NCI-H2171 treated with DMSO at 0.1 percent for 48 hours (cell line): ENCODE results near the gene GPBP1L1.
"Not testable (repeated sequence)": the region's sequence is repeated elsewhere in the genome, so short reads cannot be mapped to it uniquely, and the experiment has no call there.

Experiments used
- DNase-seq: peaks from one replicate; lab custom pipeline; 2025; lab: John Stamatoyannopoulos, UW

GPBP1L1 gene

DNA sequence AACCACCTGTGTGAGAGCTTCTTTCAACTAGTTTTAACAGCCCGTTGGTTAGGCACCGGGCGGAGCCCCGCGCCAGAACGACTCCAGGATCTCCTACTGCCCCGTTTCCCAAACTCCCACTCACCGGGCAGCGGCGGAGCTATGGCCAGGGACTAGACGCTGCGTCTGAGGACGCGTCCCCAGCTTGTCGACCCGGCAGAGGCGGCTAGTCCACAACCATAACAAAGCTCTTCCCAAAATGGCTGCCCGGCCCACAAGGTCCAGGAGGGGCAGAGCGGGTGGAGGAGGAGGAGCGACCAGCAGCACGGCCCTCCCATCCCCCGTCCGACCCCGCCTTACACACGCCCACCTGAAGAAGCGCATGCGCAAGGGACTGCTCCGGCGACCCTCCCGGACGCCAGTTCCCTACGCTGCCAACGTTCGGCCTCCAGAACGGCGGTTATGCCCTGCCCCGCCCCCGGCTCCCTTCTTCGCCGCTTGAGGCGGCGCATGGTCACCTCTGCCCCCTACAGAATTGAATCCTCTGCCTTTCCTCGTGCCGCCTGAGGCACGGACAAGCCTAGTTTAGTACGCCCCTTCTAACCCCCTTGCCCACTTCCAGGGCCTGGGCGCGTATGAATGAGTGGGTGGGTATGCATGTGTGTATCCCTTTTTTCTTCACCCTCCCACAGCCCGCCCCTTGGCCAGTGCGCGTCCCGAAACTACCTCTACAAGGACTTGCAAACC is at the start of gene GPBP1L1:
GPBP1L1 (minus strand) TSS at position 246 of the 726 bp plus-strand sequence. CDS start 27,446 bp downstream, outside the sequence.
- peak; percentile 96 for DNase-seq

GRCh38 chr1:45730780-45731319 is 44.5 kb upstream of the GPBP1L1 start:
- DNase-seq, result no peak

GRCh38 chr1:45730075-45730779 is 43.9 kb upstream of the GPBP1L1 start:
- no peak for DNase-seq

GRCh38 chr1:45726007-45726406 is 39.7 kb upstream of the GPBP1L1 start:
- DNase-seq, result not testable (repeated sequence)

- DNase-seq, result no peak
These were observed 37.1 kb upstream of the GPBP1L1 start for GRCh38 chr1:45723248-45723930.

- DNase-seq, result no peak
These were observed 36.5 kb upstream of the GPBP1L1 start for GRCh38 chr1:45722809-45723208.

DNA sequence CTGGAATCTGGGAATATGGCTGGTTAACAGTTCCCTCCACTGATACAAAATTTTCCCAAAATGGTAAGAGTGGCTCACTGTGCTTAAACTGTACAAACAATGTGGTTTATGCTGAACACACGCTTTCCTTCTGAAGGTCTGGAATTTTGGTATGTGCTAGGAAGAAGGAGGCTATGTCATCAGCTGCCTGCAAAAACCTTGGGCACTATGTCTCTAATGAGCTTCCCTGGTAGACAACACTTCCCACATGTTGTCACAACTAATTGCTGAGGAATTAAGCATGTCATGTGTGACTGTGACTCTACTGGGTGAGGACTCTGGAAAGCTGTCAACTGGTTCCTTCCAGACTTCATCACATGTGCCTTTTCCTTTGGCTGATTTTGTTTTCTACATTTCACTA is 34.9 kb upstream of the GPBP1L1 start:
- DNase-seq, result no peak

GRCh38 chr1:45718289-45718688 is 32.0 kb upstream of the GPBP1L1 start:
- no peak for DNase-seq

DNA sequence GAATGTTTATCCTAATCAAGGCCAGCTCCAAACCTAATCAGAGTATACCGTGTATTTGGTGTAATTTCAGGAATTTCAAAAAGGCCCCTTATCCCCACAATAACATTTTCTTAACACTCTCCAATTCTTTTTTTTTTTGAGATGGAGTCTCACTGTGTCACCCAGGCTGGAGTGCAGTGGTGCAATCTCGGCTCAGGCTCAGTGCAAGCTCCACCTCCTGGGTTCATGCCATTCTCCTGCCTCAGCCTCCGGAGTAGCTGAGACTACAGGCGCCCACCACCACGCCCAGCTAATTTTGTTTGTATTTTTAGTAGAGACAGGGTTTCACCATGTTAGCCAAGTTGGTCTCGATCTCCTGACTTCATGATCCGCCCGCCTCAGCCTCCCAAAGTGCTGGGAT is 31.1 kb upstream of the GPBP1L1 start:
- not testable (repeated sequence) for DNase-seq

- no peak for DNase-seq
These were observed 30.4 kb upstream of the GPBP1L1 start for GRCh38 chr1:45716700-45717099.

DNA sequence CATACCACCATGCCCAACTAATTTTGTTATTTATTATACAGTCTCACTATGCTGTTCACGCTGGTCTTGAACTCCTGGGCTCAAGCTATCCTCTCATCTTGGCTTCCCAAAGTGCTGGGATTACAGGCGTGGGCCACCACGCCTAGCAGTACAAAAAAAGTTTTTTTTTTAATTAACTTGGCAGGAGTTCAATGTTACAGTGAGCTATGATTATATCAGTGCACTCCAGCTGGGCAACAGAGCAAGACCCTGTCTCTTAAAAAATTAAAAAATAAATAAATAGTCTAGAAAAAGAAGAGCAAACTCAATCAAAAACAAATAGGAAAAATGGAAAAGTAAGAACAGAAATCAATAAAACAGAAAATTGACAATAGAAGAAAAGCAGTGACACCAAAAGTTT is 27.4 kb upstream of the GPBP1L1 start:
- no peak for DNase-seq

- DNase-seq, result no peak
These were observed 18.3 kb upstream of the GPBP1L1 start for GRCh38 chr1:45704637-45705036.

GRCh38 chr1:45694823-45695222 is 8.5 kb upstream of the GPBP1L1 start:
- DNase-seq, result no peak

DNA sequence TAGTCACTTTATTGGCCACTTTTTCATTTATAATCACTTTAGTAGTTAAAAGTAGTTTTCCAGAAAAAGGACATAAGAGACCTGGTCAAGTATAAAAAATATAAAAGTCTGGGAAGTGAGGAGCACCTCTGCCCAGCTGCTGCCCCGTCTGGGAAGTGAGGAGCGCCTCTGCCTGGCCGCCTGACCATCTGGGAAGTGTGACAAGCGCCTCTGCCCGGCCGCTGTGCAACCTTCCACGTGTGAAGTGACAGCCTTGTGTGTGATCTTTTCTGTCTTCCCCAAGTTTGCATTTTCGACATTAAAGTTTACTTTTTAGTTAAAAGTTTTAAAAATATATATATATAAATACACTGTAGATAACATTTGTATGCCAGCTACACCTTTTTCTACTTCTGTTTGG is 7.5 kb upstream of the GPBP1L1 start:
- not testable (repeated sequence) for DNase-seq

DNA sequence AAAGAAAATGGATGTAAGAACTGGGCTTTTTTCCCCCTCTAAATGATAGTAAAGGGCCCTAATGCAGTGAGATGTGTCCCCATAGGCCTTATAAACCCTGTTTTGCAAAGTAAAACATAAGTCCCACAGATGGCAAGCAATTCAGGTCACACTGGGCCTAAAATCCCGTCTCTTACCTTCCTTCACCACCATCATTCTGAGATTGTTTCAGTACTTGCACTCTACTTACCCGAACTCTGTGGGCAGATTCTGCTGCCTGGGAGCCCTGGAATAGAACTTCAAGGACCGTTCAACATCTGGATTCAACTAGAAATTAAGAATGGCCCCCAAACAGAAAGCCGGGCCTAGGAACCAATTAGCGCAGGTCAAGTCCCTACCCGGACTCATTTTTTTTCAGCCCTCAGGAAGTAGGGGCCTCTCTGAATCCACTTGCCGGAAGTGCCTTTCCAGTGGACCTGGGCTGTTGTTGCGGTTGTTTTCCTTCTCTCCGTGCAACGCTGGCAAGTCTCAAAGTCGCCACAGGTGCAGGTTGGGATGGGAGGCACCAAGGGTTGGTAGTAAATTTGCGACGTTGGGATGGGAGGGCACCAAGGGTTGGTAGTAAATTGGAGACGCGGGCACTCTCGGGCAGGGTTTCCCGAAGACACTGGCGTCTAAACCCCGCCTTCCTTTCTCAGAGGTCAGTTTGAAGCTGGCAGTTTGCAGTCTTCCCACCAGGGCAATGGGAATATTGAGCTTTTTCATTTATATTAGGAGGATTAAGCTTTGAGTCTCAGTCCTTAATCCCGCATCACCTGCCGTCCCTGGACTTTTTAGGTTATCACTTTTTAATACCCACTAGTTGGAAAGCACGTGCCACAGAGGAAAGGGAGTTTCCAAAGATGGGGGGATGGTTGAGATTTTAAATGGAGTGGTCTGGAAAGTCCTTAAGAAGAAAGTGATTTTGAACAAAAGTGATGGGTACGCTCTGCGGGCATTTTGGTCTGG is 1.7 kb upstream of the GPBP1L1 start, which contains the start of gene TMEM69:
TMEM69 (plus strand) TSS at position 428 of the 987 bp plus-strand sequence. CDS start 2,888 bp downstream, outside the sequence.
- DNase-seq, result peak; percentile 92

DNA sequence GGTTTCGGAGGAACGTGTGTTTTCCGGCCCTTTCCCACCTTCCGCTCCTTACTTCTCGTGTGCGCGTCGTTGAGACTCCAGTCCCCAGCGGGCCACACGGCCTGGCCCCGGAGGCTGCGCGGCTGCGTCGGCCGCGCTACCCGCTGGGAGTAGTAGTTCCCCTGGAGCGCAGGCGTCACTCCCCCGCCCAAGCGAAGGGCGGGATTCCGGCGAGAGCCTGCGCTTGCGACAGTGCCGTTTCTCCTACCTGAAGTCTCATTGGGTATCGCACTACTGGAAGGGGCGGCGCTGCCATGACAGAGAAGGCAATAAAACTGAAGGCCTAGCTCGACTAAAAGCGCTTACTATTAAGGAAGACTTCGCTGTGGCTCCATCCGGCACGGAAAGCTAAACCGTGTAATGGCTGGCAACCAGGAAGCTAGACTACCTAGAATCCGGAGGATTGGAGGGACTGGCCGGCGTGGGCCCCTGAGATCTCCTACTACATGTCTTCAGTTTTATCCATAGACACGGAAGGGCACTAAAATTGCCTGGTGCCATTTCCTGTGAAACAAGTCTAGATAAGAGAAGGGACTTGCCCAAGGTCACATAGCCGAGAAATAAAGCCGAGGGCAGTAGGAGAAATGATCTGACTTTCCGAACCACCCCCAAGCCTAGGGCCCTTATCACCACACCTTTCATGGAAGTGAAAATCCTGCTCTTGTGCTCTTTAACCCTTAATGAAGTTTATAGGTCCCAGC is 851 bp upstream of the GPBP1L1 start:
- DNase-seq, result peak; percentile 98

- peak; percentile 39 for DNase-seq
These were observed 382 bp downstream of the GPBP1L1 start for GRCh38 chr1:45686015-45686287.

- DNase-seq, result peak; percentile 34
These were observed 872 bp downstream of the GPBP1L1 start for GRCh38 chr1:45685308-45686014.

GRCh38 chr1:45684402-45684801 is 1.9 kb downstream of the GPBP1L1 start:
- no peak for DNase-seq

GRCh38 chr1:45682942-45683341 is 3.4 kb downstream of the GPBP1L1 start:
- no peak for DNase-seq
